Measurements from ENCODE around the gene MARCHF3. TPM values are rescaled to one million over a fixed set of nuclear protein-coding genes. Genes with fewer than 3 reads are reported as not detected.
"Not testable (repeated sequence)": the region's sequence is repeated elsewhere in the genome, so short reads cannot be mapped to it uniquely, and the experiment has no call there.

Gene MARCHF3
- total and polyA plus RNA-seq, 10 donors, result 2.3 to 14.8 (median 10.9) TPM

DNA sequence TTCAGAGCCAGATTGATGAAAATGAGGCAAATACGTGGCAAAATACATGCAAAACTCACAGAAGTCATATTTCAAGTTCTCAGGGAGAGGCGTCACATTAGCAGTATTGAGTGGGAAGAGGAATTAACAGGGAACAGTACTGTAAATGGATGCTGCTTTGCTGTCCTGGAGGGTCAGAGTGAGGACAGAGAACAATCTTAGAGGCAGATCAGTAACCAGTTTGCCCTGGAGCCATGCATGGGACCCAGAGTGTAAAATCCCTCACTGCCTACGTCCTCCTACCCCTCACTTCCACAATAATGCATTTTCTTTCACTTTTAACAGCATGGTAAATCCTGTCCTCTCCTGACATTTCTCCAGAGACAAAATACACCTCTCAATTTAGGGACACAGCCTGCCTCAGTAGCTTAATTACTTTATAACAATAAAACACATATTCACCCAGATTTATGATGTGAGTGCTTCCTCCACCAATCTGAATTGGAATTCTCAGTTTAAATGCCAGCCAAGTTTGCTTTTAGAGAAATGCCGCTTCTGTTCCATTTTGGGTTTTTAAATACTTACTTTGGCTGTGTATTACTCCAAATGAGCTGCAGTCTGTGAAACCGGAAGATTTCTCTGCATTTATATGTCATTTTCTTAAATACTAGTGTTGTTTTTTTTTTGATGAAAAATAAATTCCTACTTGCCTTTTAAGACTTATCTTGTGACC lies 183.5 kb downstream of the MARCHF3 start:
- Histone ChIP-seq H3K36me3 (no peaks in the 10 kb centered on the region), H3K9me3 (no peaks in the 10 kb centered on the region), H3K4me3 (no peak overlapping the region), H3K4me1 (peaks cover 11 to 56% (median 42%) of the 10 kb centered on the region in 6 donors), H3K27me3 (replicated peaks in 1 of 7) (no peaks in the 10 kb centered on the region), H3K27ac (peak overlapping the region in 7 of 8 donors; percentile 9 to 88 (median 53))
- intact Hi-C loops (cut with DNase I; ENCODE audit: low total_unique reads), result no loop called here
- WGBS, 5 donors, result 75 to 88% (median 86%) methylated on average over 5 of the region's 5 CpGs
- DNase-seq, result no peak
- TF ChIP-seq POLR2A (IDR thresholded peaks at IDR 0.05) (no peak), POLR2AphosphoS5 (IDR thresholded peaks at IDR 0.05) (no peak)
- TF ChIP-seq, protein P1, sequence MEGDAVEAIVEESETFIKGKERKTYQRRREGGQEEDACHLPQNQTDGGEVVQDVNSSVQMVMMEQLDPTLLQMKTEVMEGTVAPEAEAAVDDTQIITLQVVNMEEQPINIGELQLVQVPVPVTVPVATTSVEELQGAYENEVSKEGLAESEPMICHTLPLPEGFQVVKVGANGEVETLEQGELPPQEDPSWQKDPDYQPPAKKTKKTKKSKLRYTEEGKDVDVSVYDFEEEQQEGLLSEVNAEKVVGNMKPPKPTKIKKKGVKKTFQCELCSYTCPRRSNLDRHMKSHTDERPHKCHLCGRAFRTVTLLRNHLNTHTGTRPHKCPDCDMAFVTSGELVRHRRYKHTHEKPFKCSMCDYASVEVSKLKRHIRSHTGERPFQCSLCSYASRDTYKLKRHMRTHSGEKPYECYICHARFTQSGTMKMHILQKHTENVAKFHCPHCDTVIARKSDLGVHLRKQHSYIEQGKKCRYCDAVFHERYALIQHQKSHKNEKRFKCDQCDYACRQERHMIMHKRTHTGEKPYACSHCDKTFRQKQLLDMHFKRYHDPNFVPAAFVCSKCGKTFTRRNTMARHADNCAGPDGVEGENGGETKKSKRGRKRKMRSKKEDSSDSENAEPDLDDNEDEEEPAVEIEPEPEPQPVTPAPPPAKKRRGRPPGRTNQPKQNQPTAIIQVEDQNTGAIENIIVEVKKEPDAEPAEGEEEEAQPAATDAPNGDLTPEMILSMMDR (IDR thresholded peaks at IDR 0.05 in 8 of 11, conservative IDR thresholded peaks at IDR 0.05 in 3 of 11), result no peak

DNA sequence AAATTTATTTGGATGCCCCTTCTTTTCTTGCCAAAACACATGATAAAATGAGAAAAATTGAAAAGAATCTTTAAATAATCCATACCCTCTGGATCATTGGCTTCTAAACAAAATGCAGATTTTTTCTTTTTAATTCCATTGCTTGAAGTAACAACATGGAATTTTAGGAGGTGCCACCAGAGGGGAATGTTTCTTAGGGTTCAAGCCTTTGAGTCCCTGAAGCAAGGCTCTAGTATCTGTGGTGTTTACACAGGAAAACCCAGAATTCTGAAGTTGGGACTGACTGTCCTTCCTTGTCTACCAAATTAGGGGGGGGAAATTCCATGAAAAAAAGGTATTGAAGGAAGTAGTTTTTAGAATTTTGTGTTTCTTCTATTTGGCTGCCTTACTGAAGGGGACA lies 184.0 kb downstream of the MARCHF3 start:
- H3K27me3 ChIP-seq (replicated peaks in 1 of 7), result no peaks in the 10 kb centered on the region
- H3K36me3 ChIP-seq, result no peaks in the 10 kb centered on the region
- TF ChIP-seq POLR2A (IDR thresholded peaks at IDR 0.05) (no peak), POLR2AphosphoS5 (IDR thresholded peaks at IDR 0.05) (no peak)
- TF ChIP-seq, protein P1 (IDR thresholded peaks at IDR 0.05 in 8 of 11, conservative IDR thresholded peaks at IDR 0.05 in 3 of 11), result no peak
- peak overlapping the region in 7 of 8 donors; percentile 9 to 88 (median 85) for H3K27ac ChIP-seq
- DNase-seq, result no peak
- no peak overlapping the region for H3K4me3 ChIP-seq
- H3K4me1 ChIP-seq, result peaks cover 11 to 50% (median 37%) of the 10 kb centered on the region in 6 donors
- intact Hi-C loops (cut with DNase I; ENCODE audit: low total_unique reads), result no loop called here
- H3K9me3 ChIP-seq, result no peaks in the 10 kb centered on the region

DNA sequence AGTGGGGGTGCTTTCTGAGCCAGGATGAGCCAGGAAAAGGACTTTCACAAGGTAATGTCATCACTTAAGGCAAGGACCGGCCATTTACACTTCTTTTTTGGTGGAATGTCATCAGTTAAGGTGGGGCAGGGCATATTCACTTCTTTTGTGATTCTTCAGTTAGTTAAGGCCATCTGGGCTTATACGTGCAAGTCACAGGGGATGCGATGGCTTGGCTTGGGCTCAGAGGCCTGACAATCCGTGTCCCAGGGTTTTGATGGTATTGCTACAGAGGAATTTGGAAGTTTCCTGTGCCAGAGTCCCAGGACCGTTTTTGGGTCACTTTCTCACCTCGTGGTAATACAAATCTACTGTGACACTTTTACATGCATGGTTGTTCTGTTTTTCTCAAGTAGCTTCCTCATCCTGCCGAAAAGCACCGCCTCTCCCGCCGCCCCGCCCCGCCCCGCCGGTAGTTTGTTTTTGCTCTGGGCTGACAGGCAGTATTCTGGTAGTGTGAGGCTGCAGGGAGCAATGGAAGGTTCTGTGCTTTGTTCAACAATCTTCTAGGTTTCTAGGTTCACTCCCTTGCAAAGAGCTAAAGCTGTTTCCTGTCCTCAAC lies 184.8 kb downstream of the MARCHF3 start:
- H3K27ac ChIP-seq, result peak overlapping the region; percentile 63 to 88 (median 84)
- H3K36me3 ChIP-seq; H3K9me3 ChIP-seq; H3K27me3 ChIP-seq (replicated peaks in 1 of 7); intact Hi-C loops (cut with DNase I; ENCODE audit: low total_unique reads): not testable (repeated sequence)
- DNase-seq, result peak; percentile 96
- 11 to 17% (median 15%) methylated on average over 14 of the region's 14 CpGs for WGBS, 5 donors
- peaks cover 11 to 45% (median 36%) of the 10 kb centered on the region in 6 donors for H3K4me1 ChIP-seq
- peak overlapping the region in 1 of 8 donors; percentile 44 for H3K4me3 ChIP-seq
- TF ChIP-seq POLR2AphosphoS5 (IDR thresholded peaks at IDR 0.05), result peak in 1 of 3 donors; percentile 22

DNA sequence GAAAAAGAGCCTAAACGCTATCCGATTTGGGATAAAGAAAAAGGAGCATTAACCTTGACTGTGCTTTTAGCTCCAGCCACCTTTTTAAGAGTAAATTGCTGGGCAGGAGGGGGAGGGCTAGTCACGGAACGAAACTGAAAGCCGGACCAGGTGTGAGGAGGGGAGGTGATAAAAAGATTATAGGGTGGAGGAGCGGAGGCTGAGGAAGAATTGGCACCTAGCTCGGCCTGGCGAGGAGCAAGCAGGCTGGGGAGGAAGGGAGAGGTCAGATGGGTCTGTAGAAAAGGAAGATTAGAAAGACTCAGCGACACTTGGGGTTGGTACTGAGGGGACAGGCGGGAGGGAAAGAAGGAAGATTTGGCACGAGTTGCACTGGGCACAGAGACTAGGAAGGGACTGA lies 187.0 kb downstream of the MARCHF3 start:
- H3K9me3 ChIP-seq; H3K36me3 ChIP-seq; H3K4me3 ChIP-seq; H3K27ac ChIP-seq; DNase-seq; H3K27me3 ChIP-seq (replicated peaks in 1 of 7); intact Hi-C loops (cut with DNase I; ENCODE audit: low total_unique reads): not testable (repeated sequence)
- 81 to 86% (median 85%) methylated on average over 11 of the region's 11 CpGs for WGBS, 5 donors
- H3K4me1 ChIP-seq, result peaks cover 7 to 32% (median 25%) of the 10 kb centered on the region in 6 donors

DNA sequence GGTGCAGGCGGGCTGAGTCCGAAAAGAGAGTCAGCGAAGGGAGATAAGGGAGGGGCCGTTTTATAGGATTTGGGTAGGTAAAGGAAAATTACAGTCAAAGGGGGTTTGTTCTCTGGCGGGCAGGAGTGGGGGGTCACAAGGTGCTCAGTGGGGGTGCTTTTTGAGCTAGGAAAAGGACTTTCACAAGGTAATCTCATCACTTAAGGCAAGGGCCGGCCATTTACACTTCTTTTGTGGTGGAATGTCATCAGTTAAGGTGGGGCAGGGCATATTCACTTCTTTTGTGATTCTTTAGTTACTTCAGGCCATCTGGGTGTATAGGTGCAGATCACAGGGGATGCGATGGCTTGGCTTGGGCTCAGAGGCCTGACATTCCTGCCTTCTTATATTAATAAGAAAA lies 191.0 kb downstream of the MARCHF3 start:
- intact Hi-C loops (cut with DNase I; ENCODE audit: low total_unique reads), result loop anchor here (10.0 kb wide), 1 partner anchor 475 kb away; no protein-coding TSS in a partner anchor

More for the DNA sequence above, 191.0 kb downstream of the MARCHF3 start:
- H3K4me3 ChIP-seq; H3K9me3 ChIP-seq; H3K27me3 ChIP-seq (replicated peaks in 1 of 7); H3K27ac ChIP-seq; DNase-seq; H3K4me1 ChIP-seq: not testable (repeated sequence)
- H3K36me3 ChIP-seq, result peaks cover 0 to 50% (median 6%) of the 10 kb centered on the region in 6 donors
- 83 to 98% (median 89%) methylated on average over 7 of the region's 7 CpGs for WGBS, 5 donors

Measured in spleen (tissue), 11 donors.